Measurements from ENCODE around the gene P2RY2. TPM values are rescaled to one million over a fixed set of nuclear protein-coding genes. Genes with fewer than 3 reads are reported as not detected.

The P2RY2 gene
- total RNA-seq, 1 experiment from 2014 or later, result not detected

DNA sequence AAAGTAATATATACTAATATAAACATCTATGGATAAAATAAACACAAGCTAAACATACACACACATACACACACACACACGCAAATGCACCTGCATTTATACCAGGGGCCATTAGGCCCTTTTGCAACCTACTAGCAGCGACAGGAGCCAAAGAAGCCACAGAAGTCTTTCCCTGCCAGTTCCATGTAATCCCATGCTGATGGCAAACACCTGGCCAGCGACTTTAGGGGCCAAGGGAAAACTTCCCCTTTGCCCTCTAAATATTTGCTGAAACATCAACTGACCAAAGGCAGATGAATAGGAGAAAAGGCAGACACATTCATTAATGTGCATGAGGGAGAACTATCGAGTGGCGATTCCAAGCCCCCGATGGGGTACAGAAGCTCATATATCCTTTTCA, 14.8 kb upstream of the P2RY2 start:
- DNase-seq (ENCODE audit: extremely low read depth, low read depth), result no peak

DNA sequence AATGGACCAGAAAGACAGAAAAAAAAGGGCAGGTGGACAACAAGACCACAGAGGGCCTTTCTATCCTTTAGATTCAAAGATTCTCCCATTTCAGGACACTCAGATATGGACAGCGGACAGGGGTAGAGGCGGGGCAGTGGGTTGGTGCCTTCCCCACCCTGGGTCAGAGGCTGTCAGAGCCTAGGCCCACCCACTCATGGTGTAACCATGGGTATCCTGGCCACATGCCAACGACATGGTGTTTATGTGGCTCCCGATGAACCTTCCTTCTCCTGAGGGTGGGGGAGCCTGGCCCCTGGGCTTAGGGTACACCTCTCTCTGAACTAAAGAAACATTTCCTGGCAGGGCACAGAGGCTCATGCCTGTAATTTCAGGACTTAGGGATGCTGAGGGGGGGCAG, 14.3 kb upstream of the P2RY2 start:
- DNase-seq (ENCODE audit: extremely low read depth, low read depth), result no peak

DNA sequence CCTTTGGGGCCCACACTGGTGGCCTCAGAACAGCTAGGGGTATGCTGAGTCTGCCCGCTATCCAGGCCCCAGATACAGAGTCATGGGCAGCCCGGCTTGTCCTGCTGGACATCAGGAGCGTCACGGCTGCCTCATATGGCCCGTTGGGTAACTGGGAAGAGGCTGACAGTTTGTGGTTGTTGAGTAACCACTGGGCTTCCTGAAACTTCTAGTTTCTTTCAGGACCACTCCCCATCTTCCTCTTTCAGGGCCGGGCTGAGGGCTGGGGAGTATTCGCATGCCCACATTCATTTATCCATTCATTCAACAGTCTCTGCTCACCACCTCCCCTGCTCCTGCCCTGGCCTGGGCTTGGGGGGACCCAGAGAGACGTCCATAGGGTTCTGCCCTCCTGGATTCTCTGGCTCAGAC, 13.4 kb upstream of the P2RY2 start:
- DNase-seq (ENCODE audit: extremely low read depth, low read depth), result no peak

DNA sequence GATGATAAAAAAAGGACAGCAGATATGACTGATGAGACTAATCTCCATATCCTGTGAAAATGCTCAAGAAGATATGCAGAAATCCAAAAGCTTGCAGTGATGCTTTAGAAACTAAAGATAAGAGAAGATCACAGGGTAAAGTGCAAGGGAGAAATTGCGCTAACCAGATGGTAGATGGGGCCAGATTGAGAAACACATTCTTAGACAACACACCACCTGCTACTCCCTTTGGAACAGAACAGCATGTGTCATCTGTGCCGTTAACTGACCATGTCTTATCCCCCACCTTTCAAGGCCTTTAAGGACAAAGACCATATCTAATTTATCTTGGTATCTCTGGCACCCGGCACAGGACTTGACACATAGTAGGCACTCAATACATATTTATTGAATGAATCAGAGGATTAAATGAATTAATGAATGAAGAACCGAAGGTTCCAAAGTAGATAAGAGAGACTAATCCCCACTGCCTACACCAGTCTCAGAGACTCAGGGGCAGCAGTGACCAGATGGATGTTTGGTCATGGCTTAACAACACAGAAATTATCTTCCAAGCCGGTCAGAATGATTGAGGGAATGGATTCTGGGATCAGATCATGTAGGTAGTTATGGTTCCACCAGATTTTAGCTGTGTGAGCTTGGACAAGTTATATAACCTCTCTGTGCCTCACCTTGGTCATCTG, 12.3 kb upstream of the P2RY2 start:
- DNase-seq (ENCODE audit: extremely low read depth, low read depth), result no peak

DNA sequence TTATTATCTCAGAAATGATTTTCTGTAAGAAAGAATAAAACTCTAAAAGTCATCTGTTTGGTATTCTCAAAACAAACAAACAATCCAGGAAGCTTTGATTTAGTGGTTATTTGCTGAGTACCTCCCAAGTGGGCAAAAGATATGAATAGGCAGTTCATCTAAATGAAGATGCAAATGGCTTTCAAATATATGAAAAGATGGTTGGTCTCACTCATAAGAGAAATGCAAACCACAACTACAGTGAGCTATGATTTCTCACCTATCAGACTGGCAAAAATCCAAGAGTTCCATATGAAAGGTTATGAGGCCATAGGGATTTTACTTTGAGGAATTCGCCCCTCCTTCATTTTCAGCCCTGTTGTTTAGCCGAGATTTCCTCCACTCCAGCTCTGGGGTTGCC, 11.3 kb upstream of the P2RY2 start:
- no peak for DNase-seq (ENCODE audit: extremely low read depth, low read depth)

DNA sequence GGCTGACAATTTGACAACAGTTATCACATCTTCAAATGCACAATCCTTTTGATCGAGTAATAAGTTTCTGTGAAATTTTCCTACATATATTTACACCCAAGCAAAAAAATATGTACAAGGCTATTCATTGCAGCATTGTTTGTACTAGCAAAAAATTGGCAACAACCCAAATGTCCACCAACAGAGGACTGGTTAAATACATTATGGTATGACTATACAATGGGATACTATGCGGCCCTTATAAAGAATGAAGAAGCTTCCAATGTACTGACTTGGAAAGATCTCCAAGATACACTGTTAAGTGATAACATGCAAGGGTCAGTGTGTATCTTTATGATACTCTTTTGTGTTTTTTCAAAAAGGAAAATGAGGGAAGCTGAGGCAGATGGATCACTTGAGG, 8.2 kb upstream of the P2RY2 start:
- DNase-seq (ENCODE audit: extremely low read depth, low read depth), result no peak

DNA sequence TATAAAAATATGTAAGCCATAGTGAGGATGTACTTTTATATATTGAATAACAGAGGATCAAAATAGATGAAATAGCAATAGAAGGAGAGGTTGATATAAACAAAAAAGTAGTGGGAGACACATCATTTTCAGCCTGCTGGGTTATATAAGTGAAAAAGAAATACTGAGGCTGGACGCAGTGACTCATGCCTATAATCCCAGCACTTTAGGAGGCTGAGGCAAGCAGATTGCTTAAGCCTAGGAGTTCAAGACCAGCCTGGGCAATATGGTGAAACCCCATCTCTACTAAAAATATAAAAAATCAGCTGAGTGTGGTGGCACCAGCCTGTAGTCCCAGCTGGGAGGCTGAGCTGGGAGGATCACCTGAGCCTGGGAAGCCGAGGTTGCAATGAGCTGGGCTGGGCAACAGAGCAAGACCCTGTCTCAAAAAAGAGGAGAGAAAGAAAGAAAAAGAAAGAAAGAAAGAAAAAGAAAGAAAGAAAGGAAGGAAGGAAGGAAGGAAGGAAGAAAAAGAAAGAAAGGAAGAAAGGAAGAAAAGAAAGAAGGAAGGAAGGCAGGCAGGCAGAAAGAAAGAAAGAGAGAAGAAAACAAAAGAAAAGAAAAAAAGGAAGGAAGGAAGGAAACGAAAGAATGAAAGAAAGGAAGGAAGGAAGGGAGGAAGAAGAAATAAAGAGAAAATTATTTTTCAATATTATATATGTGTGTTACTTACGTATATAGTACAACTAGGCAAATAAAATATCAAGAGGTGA, 7.0 kb upstream of the P2RY2 start:
- no peak for DNase-seq (ENCODE audit: extremely low read depth, low read depth)

DNA sequence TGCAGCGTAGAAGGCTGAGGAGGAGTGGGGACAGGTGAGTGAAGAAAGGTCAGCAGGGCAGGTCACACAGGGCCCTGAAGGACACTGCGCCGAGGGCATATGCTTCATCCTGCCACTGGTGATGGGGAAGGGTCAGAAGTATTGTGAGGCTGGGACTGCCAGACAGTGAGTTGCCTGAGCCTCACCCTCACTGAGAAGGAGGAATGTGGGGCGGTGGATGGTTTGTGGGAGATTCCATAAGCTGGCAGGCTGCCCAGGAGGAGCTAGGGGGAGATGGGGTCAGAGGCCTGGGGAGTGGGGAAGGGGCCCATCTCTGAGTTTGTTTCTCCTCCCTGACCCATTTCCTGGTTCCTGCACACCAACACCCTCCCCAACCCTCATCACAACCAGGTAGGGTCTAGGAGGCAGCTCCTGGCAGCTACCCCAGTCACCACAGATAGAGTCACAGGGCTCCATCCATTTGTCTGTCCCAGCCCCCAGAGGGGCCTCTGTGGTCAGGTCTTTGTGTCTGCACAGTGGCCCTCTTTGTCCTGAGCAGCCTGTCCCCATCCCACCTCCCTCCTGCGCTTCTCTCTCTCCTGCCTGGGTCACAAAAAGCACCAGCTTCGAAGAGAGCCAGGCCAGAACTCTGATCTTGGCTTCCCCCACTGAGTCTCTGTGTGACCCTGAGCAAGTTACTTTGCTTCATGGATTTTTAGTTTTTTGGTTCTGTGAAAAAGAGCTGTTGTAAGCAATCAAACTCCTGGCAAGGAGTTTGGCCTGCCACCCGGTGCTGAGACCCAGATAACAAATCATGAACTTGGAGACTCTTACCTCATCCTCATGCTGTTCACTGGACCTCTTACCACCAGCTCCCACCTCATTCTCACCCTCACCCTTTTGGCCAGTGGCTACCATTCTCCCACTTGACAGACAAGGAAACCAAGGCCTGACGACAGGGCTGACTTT, 4.6 kb upstream of the P2RY2 start:
- DNase-seq (ENCODE audit: extremely low read depth, low read depth), result no peak

DNA sequence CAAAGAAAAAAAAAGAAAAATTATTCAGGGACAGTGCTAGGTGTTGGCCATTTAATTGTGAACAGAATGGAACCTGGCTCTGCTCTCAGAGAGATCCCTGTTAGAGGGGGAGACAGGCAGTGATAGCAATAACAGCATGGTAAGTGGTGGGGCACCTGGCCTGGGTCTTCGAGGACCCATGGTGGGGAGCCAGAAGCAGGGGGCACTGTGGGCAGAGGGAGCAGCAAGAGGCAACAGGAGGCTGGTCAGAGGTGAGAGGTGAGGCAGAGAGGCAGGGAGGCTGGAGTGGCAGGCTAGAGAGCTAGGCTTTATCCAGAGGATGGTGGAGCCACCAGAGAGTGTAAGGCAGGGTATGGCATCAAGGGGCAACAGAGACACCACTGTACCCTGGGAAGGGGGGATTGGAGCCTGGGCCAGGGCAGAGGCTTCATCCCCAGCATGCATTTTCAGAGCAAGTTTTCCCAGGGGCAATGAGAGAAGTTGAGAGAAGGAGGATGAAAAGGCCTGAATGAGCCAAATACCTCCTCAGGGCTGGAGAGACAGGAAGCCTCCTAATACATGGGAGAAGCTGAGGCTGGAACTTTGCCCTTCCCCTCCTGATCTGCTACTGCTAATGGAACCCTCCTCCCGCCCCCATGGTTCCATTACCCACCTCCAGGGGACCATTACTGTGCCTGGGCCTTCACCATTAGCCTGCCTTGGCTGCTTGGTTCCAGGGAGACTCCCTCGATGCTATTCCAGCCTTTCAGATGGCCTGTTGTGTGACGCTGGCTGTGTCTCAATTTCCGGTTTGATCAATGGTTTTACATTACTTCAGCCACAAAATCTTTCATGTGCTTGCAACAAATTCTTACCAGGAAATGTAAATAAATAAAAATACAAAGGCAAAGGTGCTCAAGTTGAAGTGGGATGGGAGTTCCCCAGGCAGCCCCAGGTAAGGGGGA, 2.6 kb upstream of the P2RY2 start:
- no peak for DNase-seq (ENCODE audit: extremely low read depth, low read depth)

DNA sequence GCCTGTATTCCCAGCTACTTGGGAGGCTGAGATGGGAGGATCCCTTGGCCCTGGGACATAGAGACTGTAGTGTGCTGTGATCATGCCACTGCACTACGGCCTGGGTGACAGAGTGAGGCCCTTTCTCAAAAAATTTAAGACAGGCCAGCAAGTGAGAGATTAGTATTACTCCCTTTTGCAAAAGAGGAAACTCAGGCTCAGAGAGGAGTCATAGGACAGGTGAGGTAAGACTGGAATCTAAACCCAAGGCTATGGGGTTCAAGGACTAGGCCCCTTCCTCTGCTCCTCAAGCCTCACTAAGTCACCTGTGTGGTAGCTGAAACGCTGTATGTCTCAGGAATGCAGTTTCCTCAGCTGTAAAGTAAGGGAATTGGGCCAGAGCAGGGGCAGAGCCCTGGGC, 1.6 kb upstream of the P2RY2 start:
- DNase-seq (ENCODE audit: extremely low read depth, low read depth), result no peak

DNA sequence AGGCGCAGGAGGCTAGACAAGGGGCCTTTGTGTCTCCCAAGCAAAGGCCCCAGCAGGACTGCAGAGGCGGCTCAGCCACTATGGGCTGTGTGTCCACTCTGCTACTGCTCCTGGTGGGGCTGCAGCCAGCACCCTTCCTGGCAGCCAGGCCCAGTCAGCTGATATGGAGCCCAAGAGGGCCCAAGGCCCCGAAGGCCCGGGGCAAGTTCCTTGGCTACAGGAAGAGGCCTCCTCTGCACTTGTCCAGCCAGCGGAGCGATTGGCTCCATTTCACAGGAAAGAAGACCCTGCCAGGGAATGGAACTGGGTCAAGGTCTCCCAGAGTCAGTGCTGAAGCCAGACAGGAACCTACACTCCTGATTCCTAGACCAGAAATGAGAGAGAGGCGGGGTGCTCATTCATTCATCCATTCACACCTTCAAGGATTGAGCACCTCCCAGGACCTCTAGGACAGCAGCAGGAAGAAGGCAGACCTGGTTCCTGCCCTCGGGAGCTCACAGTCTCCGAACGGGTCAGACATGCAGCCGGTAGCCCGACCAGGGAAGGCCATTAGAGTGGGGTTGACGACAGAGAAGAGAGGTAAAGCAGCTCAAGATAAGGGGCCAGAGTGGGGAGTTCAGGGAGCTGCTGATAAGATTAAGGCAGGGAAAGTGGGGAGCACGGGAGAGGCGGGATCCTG, 811 bp upstream of the P2RY2 start:
- no peak for DNase-seq (ENCODE audit: extremely low read depth, low read depth)

DNA sequence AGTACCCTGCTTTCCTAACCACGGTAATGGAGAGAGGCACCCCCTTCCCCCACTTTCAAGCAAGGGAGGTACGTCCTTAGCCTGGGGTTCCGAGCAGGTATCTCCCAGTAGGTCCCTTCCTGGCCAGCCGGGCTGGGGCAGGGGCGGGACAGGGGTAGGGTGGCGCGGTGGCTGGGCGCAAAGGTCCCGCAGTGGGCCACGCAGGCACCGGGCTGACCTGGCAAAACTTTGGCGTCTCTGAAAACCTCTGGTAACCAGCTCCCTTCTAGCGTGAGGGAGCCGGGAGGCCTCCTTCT, 323 bp upstream of the P2RY2 start:
- no peak for DNase-seq (ENCODE audit: extremely low read depth, low read depth)

DNA sequence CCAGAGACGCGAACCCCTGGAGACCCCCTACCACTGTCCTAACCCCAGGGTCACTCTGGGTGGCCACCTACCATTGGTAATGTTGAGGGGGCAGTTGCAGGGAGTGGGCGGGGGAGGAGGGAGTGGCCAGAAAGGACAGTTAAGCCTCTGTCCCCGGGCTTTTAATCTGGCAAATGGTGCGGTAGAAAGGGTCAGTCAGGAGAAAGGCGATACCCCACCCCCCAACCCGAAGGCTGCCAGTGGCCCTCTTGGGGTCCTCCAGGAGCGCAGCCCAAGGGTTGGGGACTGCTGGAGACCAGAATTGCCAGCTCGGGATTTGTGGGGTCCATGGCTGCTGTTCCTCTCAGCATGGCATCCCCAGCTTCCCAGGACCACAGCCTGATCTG, 742 bp downstream of the P2RY2 start:
- DNase-seq (ENCODE audit: extremely low read depth, low read depth), result no peak

DNA sequence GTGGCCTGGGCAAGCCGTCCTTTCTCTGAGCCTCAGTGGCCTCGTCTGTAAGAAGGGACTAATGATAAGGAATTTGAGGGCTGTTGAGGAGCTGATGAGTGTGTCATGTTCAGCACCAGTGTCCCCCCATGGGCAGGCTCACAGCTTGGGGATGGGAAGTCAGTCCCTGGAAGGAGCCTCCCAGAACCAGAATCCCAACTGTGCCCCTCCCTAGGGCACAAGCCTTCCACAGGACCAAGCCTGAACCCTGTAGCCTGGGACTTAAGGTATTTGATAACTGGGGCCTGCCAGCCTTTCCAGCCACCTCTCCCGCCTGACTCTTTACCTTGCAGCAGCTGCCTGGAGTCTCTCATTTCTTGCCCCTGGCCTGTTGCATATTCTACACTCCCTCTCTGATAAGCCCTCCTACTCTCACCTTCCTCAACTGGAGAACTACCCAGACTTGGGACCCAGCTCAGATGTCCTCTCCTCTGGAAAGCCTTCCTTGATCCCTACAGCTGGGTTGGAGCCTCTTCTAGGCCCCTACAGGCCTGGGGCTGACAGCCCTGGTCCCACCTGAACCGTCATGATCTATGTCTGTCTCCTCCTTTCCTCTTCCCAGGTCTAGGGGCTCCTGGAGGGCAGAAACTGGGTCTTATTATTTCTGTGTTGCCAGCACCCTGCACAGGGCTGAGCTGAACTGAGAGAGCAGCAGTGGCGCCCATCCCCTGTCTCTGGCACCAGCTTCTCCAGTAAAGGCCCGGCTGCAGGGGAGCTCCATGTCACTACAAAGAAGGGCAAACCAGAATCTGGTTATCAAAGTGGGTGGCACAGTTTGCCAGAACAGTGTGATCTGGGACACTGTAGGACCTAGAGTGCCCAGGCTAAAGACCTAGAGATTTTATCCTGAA, 1.6 kb downstream of the P2RY2 start:
- no peak for DNase-seq (ENCODE audit: extremely low read depth, low read depth)

DNA sequence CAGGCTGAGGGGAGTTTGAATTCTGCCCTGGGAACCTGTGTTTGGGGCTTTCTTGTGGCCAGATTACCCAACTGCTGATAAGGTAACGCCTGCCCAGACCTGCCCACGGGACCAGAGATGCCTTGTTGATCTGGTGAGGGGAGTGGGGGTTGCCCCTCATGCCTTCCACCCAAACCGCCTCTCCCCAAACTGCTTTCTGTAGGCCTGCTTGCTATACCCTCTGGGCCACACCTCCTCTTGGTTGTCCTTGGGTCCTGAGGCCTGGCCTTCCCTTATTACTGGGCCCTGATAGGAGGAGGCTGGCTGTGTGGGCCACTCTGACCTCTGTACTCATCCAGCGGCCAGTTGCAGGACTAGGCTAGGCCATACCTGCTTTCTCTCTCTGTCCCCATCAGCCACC, 3.4 kb downstream of the P2RY2 start:
- DNase-seq (ENCODE audit: extremely low read depth, low read depth), result no peak

DNA sequence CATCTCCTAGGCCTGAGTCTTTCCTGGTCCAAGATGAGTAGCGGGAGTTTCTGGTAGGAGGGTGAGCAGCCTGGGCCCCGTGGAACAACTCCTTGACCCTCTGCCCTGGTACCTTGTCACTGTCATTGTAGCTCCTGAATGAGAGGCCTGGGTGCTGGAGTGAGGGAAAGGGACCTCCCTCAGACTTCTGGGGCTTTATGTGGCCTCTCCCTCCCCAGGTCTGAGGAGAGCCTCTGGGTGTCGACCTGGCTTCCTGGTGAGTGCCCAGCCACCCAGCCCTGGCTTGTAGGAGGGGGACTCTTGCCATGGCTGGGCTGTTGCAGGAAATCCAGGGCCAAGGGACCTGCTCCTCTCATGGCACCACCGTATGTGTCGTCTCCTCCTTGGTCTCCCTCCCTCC, 3.9 kb downstream of the P2RY2 start:
- DNase-seq (ENCODE audit: extremely low read depth, low read depth), result no peak

DNA sequence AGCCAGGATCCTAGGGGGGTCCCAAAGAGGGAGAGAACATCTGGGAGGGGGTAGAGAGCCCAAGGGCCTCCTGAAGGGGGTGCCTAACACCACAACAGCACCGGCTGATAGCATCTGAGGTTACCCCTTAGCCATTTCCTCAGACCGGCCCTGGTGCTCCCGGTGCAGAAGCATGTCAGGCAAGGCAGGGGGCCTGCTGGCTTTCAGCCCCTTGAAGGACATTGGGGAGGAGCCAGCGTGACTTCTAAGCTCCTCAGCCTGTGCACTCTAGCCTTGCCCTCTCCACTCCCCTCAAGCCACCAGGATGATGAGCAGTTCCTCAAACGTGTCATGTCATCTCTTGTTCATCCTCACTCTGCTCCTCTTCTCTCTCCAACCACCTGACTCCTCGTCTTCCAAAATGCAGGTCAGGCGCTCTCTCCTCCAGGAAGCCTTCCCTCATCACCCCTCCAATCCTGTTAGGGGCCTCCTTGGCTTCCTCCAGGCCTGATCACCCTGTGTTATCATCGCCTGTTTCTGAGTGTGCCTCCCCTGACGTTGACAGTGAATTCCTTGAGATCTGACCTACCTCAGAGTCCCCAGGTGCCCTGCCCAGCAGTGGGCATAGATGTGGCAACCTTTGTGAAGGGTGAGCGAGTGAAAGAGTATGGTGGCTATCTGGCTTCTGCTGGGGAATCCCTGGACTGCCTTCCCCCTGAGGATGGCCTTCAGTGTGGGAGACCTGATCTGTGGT, 6.1 kb downstream of the P2RY2 start:
- DNase-seq (ENCODE audit: extremely low read depth, low read depth), result no peak

DNA sequence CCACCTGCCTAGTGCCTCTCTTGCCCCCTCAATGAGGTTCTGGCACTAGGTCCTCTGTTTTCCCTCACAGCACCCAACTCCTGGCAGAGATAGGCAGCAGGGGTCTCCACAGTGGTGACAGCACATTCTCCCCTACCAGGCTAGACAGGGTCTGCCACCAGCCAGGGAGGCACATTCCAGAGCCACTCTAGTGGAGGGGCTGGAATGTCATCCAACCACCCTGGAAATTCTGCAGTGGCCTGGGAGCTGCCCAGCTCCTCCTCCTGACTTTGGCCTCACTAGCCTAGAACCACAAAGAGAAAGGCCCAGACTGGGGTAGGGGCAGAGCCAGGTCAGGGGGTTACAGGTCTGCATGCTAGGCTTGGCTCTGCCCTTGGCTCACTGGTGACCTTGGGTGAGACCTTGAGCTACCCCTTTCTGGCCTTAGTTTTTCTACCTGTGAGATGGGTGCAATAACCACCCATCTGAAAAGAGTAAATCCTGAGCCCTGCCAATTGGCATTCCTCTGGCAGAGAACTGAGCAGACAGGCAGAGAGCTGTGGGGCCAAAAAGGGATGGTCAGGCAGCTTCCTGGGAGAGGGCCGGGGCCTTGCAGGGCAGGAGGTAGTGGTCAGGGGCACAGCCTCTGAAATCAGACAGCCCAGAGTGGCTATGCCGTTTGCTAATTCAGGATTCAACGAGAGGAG, 7.1 kb downstream of the P2RY2 start:
- no peak for DNase-seq (ENCODE audit: extremely low read depth, low read depth)

All from NCI-H460 (cell line).